Pancreas (tissue), 10 donors: ENCODE data around the gene SYNE2. TPM values are rescaled to one million over a fixed set of nuclear protein-coding genes. Genes with fewer than 3 reads are reported as not detected.

Experiments
- ATAC-seq, 4 donors: fragments of 200-7000 bp; cut with Tn5 transposase; one replicate each; pipeline versions ENCODE4 v1.8.0 to v1.9.1; 2020; ENCODE audit warnings: mild to moderate bottlenecking in 4 of 4, moderate library complexity in 4 of 4
- DNase-seq, 6 donors: peaks; one replicate each; pipeline ENCODE4 v3.0.0-alpha.2; 2020
- FAIRE-seq: peaks from 2 replicates; lab custom pipeline; 2012; peaks lifted over from hg19 to GRCh38; lab: Jason Lieb, UNC
- H3K27ac ChIP-seq, 4 donors: fragments of 200-600 bp; sonication (generic); 1 replicate in 3 of 4; 2 replicates in 1 of 4; pipeline versions ENCODE4 v1.5.0 to v1.8.0; 2020
- H3K27me3 ChIP-seq, 4 donors: fragments of 200-600 bp; one replicate each; pipeline ENCODE4 v1.8.0; 2021
- H3K36me3 ChIP-seq, 3 donors: fragments of 200-600 bp; sonication (generic) in 1 of 3; one replicate each; pipeline versions ENCODE4 v1.5.0 to v1.8.0; 2020 to 2021
- H3K4me1 ChIP-seq, 3 donors: fragments of 200-600 bp; one replicate each; pipeline ENCODE4 v1.8.0; 2021
- H3K4me3 ChIP-seq, 4 donors: fragments of 200-600 bp; sonication (generic) in 2 of 4; one replicate each; pipeline versions ENCODE4 v1.5.0 to v1.8.0; 2020 to 2021
- H3K9me3 ChIP-seq, 4 donors: fragments of 200-600 bp; one replicate each; pipeline ENCODE4 v1.8.0; 2021
- CTCF ChIP-seq, 4 donors: fragments of 200-600 bp; sonication (generic) in 3 of 4; IDR thresholded peaks; one replicate each; pipeline versions ENCODE4 v1.5.0 to v1.8.0; 2021; ENCODE audit warnings: antibody characterized with exemption in 4 of 4
- WGBS, 2 donors: extraction: QIAGEN DNeasy Blood & Tissue Kit; methylation state at CpG; one replicate each; pipeline ENCODE4 v1.1.7; 2013; 5-methylcytosine and 5-hydroxymethylcytosine counted together
- intact Hi-C, 3 donors: fragments of 100-400 bp; cut with DNase I; formaldehyde crosslinking; loops; one replicate each; pipeline versions ENCODE4 v1.11.1 to v1.14.2; 2022
- polyA plus RNA-seq, 2 donors: library from polyadenylated mRNA; stranded (reverse); fragments of 200-250 nt; gene quantifications; one replicate each; pipeline ENCODE4 v1.2.3, GENCODE V29; 2013
- total RNA-seq, 6 donors: library from RNA; stranded (reverse); fragmentation: NEBNext Ultra II Directional in 4 of 6; extraction: Animal tissue kit (Norgen Biotek cat#: 25700) in 4 of 6; gene quantifications; one replicate each; pipeline versions ENCODE4 v1.2.1 to v1.2.4, GENCODE V29; 2021 to 2023
- donor health status: healthy with polysubstance abuse.
- donor health status: DM: no; HTN: no; CAD: no; lungs with moderate emphysema.
- donor health status: DM: no; HTN: no; CAD: no.
- donor health status: control.
- donor health status: control.
- donor health status: Bipolar disorder and iron deficiency.
- donor health status: DM: yes; HTN: yes; CAD: no.
- donor health status: DM: no; HTN: no; CAD: no.
- donor health status: DM: no; HTN: no; CAD: no.
- donor health status: DM: yes; HTN: yes; CAD: no.

SYNE2 gene
- total and polyA plus RNA-seq, 8 donors = 45.2 to 103 (median 56.6) TPM

- 90 to 97% methylated on average over 7 of the region's 7 CpGs for WGBS, 2 donors
- no peaks in the 10 kb centered on the region for H3K4me1 ChIP-seq
- FAIRE-seq (no peak), ATAC-seq (peak in 1 of 4 donors; percentile 53), DNase-seq (no peak)
- H3K36me3 ChIP-seq = peaks cover 3 to 56% (median 19%) of the 10 kb centered on the region in 3 donors
- TF ChIP-seq CTCF (IDR thresholded peaks at IDR 0.05) = no peak
- H3K9me3 ChIP-seq = no peaks in the 10 kb centered on the region
- no peak overlapping the region for H3K4me3 ChIP-seq
- no peaks in the 10 kb centered on the region for H3K27me3 ChIP-seq
- intact Hi-C loops = no loop called here
- no peak overlapping the region for H3K27ac ChIP-seq
Measured at GRCh38 chr14:64147126-64147790, 294.5 kb downstream of the SYNE2 start.

- no peaks in the 10 kb centered on the region for H3K27me3 ChIP-seq
- no peak overlapping the region for H3K27ac ChIP-seq
- FAIRE-seq (no peak), ATAC-seq (no peak), DNase-seq (no peak)
- H3K36me3 ChIP-seq = peaks cover 3 to 41% (median 14%) of the 10 kb centered on the region in 3 donors
- WGBS, 2 donors = 85 to 88% methylated on average over 8 of the region's 8 CpGs
- no peaks in the 10 kb centered on the region for H3K4me1 ChIP-seq
- no peaks in the 10 kb centered on the region for H3K9me3 ChIP-seq
- TF ChIP-seq CTCF (IDR thresholded peaks at IDR 0.05) = no peak
- H3K4me3 ChIP-seq = no peak overlapping the region
- intact Hi-C loops = no loop called here
Measured at GRCh38 chr14:64149921-64150320, 297.1 kb downstream of the SYNE2 start.

- FAIRE-seq = no peak
Measured at GRCh38 chr14:64158608-64159007, 305.8 kb downstream of the SYNE2 start.

GRCh38 chr14:64159588-64159987, 306.8 kb downstream of the SYNE2 start:
- Histone ChIP-seq H3K27me3 (no peaks in the 10 kb centered on the region), H3K4me1 (peaks cover 0 to 8% (median 0%) of the 10 kb centered on the region in 3 donors), H3K9me3 (no peaks in the 10 kb centered on the region), H3K4me3 (no peak overlapping the region), H3K36me3 (peaks cover 0 to 28% (median 5%) of the 10 kb centered on the region in 3 donors), H3K27ac (no peak overlapping the region)
- 98 to 99% methylated on average over 3 of the region's 3 CpGs for WGBS, 2 donors
- DNase-seq = no peak
- ATAC-seq = no peak
- intact Hi-C loops = no loop called here
- TF ChIP-seq CTCF (IDR thresholded peaks at IDR 0.05) = no peak
- FAIRE-seq = no peak

More at GRCh38 chr14:64158608-64159007, 305.8 kb downstream of the SYNE2 start:
- H3K4me1 ChIP-seq = peaks cover 0 to 8% (median 0%) of the 10 kb centered on the region in 3 donors
- H3K9me3 ChIP-seq = no peaks in the 10 kb centered on the region
- WGBS, 2 donors = 15 to 17% methylated on average over 2 of the region's 2 CpGs
- H3K27me3 ChIP-seq = no peaks in the 10 kb centered on the region
- no peak for TF ChIP-seq CTCF (IDR thresholded peaks at IDR 0.05)
- peak in 3 of 4 donors; percentile 25 to 84 (median 69) for ATAC-seq
- intact Hi-C loops = no loop called here
- H3K36me3 ChIP-seq = peaks cover 0 to 20% (median 4%) of the 10 kb centered on the region in 3 donors
- no peak overlapping the region for H3K4me3 ChIP-seq
- H3K27ac ChIP-seq = no peak overlapping the region
- DNase-seq = no peak

- TF ChIP-seq CTCF (IDR thresholded peaks at IDR 0.05) = no peak
- Histone ChIP-seq H3K4me1 (peaks cover 0 to 10% (median 4%) of the 10 kb centered on the region in 3 donors), H3K27me3 (no peaks in the 10 kb centered on the region), H3K4me3 (no peak overlapping the region), H3K36me3 (peaks cover 1 to 60% (median 18%) of the 10 kb centered on the region in 3 donors), H3K9me3 (no peaks in the 10 kb centered on the region), H3K27ac (no peak overlapping the region)
- 96 to 98% methylated on average over 8 of the region's 8 CpGs for WGBS, 2 donors
- no peak for FAIRE-seq
- intact Hi-C loops = no loop called here
- ATAC-seq = no peak
- DNase-seq = no peak
Measured at GRCh38 chr14:64170181-64170580, 317.4 kb downstream of the SYNE2 start.
